HEK293T (cell line): ENCODE data around the gene CREB5.

Experiments
- ARNT ChIP-seq: fragments of 450-650 bp; IDR thresholded peaks from 2 replicates; pipeline ENCODE4 v1.6.1; 2017; ENCODE audit warnings: mild to moderate bottlenecking
- BHLHE40 ChIP-seq: fragments of 450-650 bp; IDR thresholded peaks from 2 replicates; pipeline ENCODE4 v1.6.1; 2016; ENCODE audit warnings: mild to moderate bottlenecking, moderate library complexity, borderline replicate concordance
- CTBP1 ChIP-seq: fragments of 450-650 bp; IDR thresholded peaks from 2 replicates; pipeline ENCODE4 v1.6.1; 2016; ENCODE audit warnings: borderline replicate concordance
- ELF4 ChIP-seq: fragments of 450-650 bp; IDR thresholded peaks from 2 replicates; pipeline ENCODE4 v1.6.1; 2017; ENCODE audit warnings: antibody characterized with exemption
- FOXA1 ChIP-seq: fragments of 450-650 bp; IDR thresholded peaks from 2 replicates; pipeline ENCODE4 v1.6.1; 2016; ENCODE audit warnings: mild to moderate bottlenecking
- FOXK2 ChIP-seq: fragments of 450-650 bp; IDR thresholded peaks from 2 replicates; pipeline ENCODE4 v1.6.1; 2016; ENCODE audit warnings: mild to moderate bottlenecking
- FOXM1 ChIP-seq: fragments of 450-650 bp; IDR thresholded peaks from 2 replicates; pipeline ENCODE4 v1.6.1; 2017; ENCODE audit warnings: mild to moderate bottlenecking, borderline replicate concordance
- HDGF ChIP-seq: fragments of 450-650 bp; IDR thresholded peaks from 2 replicates; pipeline ENCODE4 v1.6.1; 2017; ENCODE audit warnings: antibody characterized with exemption, borderline replicate concordance
- L3MBTL2 ChIP-seq: fragments of 450-650 bp; conservative IDR thresholded peaks from 2 replicates; pipeline ENCODE4 v1.6.1; 2016; ENCODE audit warnings: mild to moderate bottlenecking
- LEF1 ChIP-seq: fragments of 450-650 bp; IDR thresholded peaks from 2 replicates; pipeline ENCODE4 v1.6.1; 2017; ENCODE audit warnings: mild to moderate bottlenecking, borderline replicate concordance
- NFRKB ChIP-seq: fragments of 450-650 bp; IDR thresholded peaks from 2 replicates; pipeline ENCODE4 v1.6.1; 2016; ENCODE audit warnings: mild to moderate bottlenecking, moderate library complexity
- SP1 ChIP-seq: fragments of 450-650 bp; IDR thresholded peaks from 2 replicates; pipeline ENCODE4 v1.6.1; 2017
- SUZ12 ChIP-seq: fragments of 450-650 bp; IDR thresholded peaks from 2 replicates; pipeline ENCODE4 v1.6.1; 2016; ENCODE audit warnings: mild to moderate bottlenecking
- TARDBP ChIP-seq: fragments of 450-650 bp; IDR thresholded peaks from 2 replicates; pipeline ENCODE4 v1.6.1; 2016

DNA sequence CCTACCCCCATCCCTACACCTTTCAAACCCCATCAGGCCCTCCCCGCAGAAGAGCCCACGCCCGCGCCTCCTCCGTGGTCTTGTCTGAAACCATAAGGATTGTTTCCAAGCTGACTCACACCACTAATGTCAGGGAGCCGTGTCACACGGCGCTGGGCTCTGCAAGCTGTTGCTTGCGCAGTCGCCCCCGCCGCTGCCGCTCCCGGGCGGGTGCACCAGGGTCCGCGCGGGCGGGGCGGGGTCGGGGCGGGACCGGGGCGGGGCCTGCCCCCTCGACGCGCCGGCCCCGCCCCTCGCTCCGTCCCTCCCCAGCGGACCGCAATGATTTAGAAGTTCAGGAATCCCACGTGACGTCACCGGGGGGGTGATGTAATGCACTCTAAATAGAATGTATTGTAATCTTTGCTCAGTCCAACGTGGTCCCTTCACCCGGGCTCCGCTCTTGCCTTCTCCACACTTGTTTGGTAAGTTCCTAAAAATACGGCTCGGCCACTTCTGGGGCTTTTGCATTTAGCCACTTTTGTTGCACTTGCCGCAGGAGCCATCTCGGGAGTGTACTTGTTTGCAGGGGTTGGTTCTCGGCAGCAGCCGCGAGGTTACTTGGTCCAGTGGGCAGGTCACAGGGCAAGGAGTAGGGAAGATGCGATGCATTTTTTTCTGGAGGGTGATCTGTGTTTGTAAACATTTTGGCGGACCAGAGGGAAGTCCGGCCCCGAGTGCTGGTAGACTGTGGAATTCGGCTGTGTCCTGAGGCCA lies 3.2 kb upstream of the CREB5 start:
- no peak for TF ChIP-seq TARDBP
- TF ChIP-seq SP1: no peak
- no peak for TF ChIP-seq HDGF
- TF ChIP-seq L3MBTL2: no peak
- TF ChIP-seq SUZ12: no peak
- TF ChIP-seq BHLHE40: no peak
- TF ChIP-seq CTBP1: peak; percentile 27; the same call in 1 of the 2 replicates
- no peak for TF ChIP-seq FOXA1
- no peak; the same call in 1 of the 2 replicates for TF ChIP-seq ELF4
- TF ChIP-seq FOXM1: no peak
- no peak for TF ChIP-seq LEF1
- no peak for TF ChIP-seq FOXK2
- TF ChIP-seq NFRKB: 0 out of 2 replicates have a peak, but pooled peaks have one; percentile 43
- TF ChIP-seq ARNT: no peak
